Activated CD8-positive, alpha-beta T cell treated with anti-CD3 and anti-CD28 coated beads for 36 hours (primary cell): ENCODE results near the gene FAM236D. TPM values are rescaled to one million over a fixed set of nuclear protein-coding genes. Genes with fewer than 3 reads are reported as not detected.

Experiments used
- total RNA-seq, 2 experiments: library from RNA; stranded (reverse); gene quantifications; one replicate each; pipeline ENCODE4 v1.2.3, GENCODE V29; 2021

The FAM236D gene
- total RNA-seq, 2 experiments from 2014 or later: not detected

Other genes starting within 250 kb of the FAM236D start
- gene HDAC8, start 235.4 kb downstream of the FAM236D start, total RNA-seq: 10 to 100 TPM; 14.6 to 17.8 TPM
- 1 to 10 TPM; 6.9 to 8.0 TPM for gene PHKA1, start 93.9 kb downstream of the FAM236D start, total RNA-seq
- not detected for gene DMRTC1B, start 31.3 kb downstream of the FAM236D start, total RNA-seq
- gene FAM236B, start 25.6 kb downstream of the FAM236D start, total RNA-seq: not detected
- gene FAM236C, start 104.4 kb upstream of the FAM236D start, total RNA-seq: not detected
- gene FAM236A, start 130.0 kb upstream of the FAM236D start, total RNA-seq: not detected
- not detected for gene DMRTC1, start 135.6 kb upstream of the FAM236D start, total RNA-seq
- gene PABPC1L2B, start 194.7 kb upstream of the FAM236D start, total RNA-seq: not detected